Measurements from ENCODE around the gene TAF11L10. TPM values are rescaled to one million over a fixed set of nuclear protein-coding genes. Genes with fewer than 3 reads are reported as not detected.

Gene TAF11L10
- total RNA-seq, 2 experiments from 2014 or later: not detected

Other genes starting within 250 kb of the TAF11L10 start
- gene TAF11L2, start 99.6 kb downstream of the TAF11L10 start, total RNA-seq: not detected
- not detected for gene TAF11L3, start 79.5 kb downstream of the TAF11L10 start, total RNA-seq
- gene TAF11L4, start 76.0 kb downstream of the TAF11L10 start, total RNA-seq: not detected
- gene TAF11L5, start 72.6 kb downstream of the TAF11L10 start, total RNA-seq: not detected
- not detected for gene TAF11L6, start 69.2 kb downstream of the TAF11L10 start, total RNA-seq
- not detected for gene TAF11L7, start 12.1 kb downstream of the TAF11L10 start, total RNA-seq
- not detected for gene TAF11L8, start 6.9 kb downstream of the TAF11L10 start, total RNA-seq
- not detected for gene TAF11L9, start 3.4 kb downstream of the TAF11L10 start, total RNA-seq
- not detected for gene TAF11L11, start 6.4 kb upstream of the TAF11L10 start, total RNA-seq
- not detected for gene TAF11L12, start 12.6 kb upstream of the TAF11L10 start, total RNA-seq
- gene TAF11L13, start 34.3 kb upstream of the TAF11L10 start, total RNA-seq: not detected
- gene TAF11L14, start 36.6 kb upstream of the TAF11L10 start, total RNA-seq: not detected

Data from activated CD4-positive, alpha-beta T cell treated with anti-CD3 and anti-CD28 coated beads, Interleukin-2, amount 10 ng/mL, durations not matched to agents 7 days and 5 days (primary cell).